DND-41 (cell line): Measurements from ENCODE around the gene FAAH.

Source experiments
- ATAC-seq: fragments of 200-7000 bp; cut with Tn5 transposase; 3 replicates; pipeline ENCODE4 v1.9.1; 2021; ENCODE audit warnings: low read depth; ENCODE audit not compliant: insufficient read depth
- DNase-seq: peaks from one replicate; pipeline ENCODE4 v3.0.0-alpha.2; 2020
- H2AFZ ChIP-seq: 2 replicates; pipeline ENCODE4 v1.6.0; 2012; ENCODE audit warnings: low read depth, low read length
- H3K27ac ChIP-seq: 2 replicates; pipeline ENCODE4 v1.5.1; 2012; ENCODE audit warnings: low read length, inconsistent platforms
- H3K27me3 ChIP-seq: fragments of 200-600 bp; sonication (generic); 2 replicates; pipeline ENCODE4 v1.6.0; 2012; ENCODE audit warnings: low read length, mild to moderate bottlenecking, inconsistent platforms; ENCODE audit not compliant: insufficient read depth, poor library complexity
- H3K36me3 ChIP-seq: 2 replicates; pipeline ENCODE4 v1.5.1; 2012; ENCODE audit warnings: low read length, inconsistent platforms; ENCODE audit not compliant: insufficient read depth
- H3K4me1 ChIP-seq: 2 replicates; pipeline ENCODE4 v1.5.1; 2012; ENCODE audit warnings: mild to moderate bottlenecking, low read length; ENCODE audit not compliant: insufficient read depth
- H3K4me2 ChIP-seq: 2 replicates; pipeline ENCODE4 v1.6.0; 2012; ENCODE audit warnings: mild to moderate bottlenecking, moderate library complexity, low read length, inconsistent platforms; ENCODE audit not compliant: insufficient read depth
- H3K4me3 ChIP-seq, 2 experiments: fragments of 200-600 bp in 1 of 2; shearing (Covaris generic) in 1 of 2; 2 replicates each; pipeline ENCODE4 v1.5.1; 2012 to 2016; ENCODE audit warnings: inconsistent platforms in 2 of 2, low read length in 2 of 2, mild to moderate bottlenecking in 2 of 2, low read depth in 1 of 2, moderate library complexity in 1 of 2
- H3K79me2 ChIP-seq: 2 replicates; pipeline ENCODE4 v1.6.0; 2012; ENCODE audit warnings: low read length, inconsistent platforms; ENCODE audit not compliant: insufficient read depth
- H3K9ac ChIP-seq: 2 replicates; pipeline ENCODE4 v1.6.0; 2012; ENCODE audit warnings: low read depth, mild to moderate bottlenecking, inconsistent platforms, low read length, moderate library complexity
- H3K9me3 ChIP-seq: 2 replicates; pipeline ENCODE4 v1.5.1; 2012; ENCODE audit warnings: low read length, moderate library complexity, mild to moderate bottlenecking, inconsistent platforms; ENCODE audit not compliant: insufficient read depth, severe bottlenecking
- H4K20me1 ChIP-seq: 2 replicates; pipeline ENCODE4 v1.6.0; 2012; ENCODE audit warnings: low read length; ENCODE audit not compliant: insufficient read depth
- EZH2 ChIP-seq: IDR thresholded peaks from 3 replicates; pipeline ENCODE4 v1.6.1; 2012; ENCODE audit warnings: borderline replicate concordance, low read depth, mild to moderate bottlenecking, moderate library complexity, low read length, inconsistent platforms; ENCODE audit not compliant: severe bottlenecking
- TF ChIP-seq, protein P1 (sequence below): IDR thresholded peaks from 2 replicates; pipeline ENCODE4 v1.5.1; 2012; ENCODE audit warnings: borderline replicate concordance, low read length, moderate library complexity, mild to moderate bottlenecking; ENCODE audit not compliant: poor library complexity, severe bottlenecking; ENCODE audit errors: extremely low read depth

Gene FAAH

DNA sequence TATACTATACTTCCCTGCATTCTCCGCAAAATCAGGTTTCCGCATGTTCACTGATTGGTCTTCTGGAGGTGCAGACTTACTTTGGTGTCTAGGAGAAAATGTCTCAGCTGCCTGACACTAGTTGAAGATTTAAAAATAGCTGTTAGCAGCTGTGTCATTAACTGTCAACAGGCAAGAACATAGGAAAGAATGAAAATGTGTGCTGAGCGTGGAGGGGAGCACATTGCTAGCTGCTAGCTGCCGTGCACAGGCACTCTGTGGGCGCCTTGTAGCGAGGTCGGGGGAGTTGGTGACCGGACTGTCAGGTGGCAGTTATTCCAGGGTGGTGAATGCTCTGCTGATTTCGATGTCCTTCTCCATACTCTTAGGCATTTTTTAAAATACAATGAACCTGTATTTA lies 5.2 kb downstream of the FAAH start:
- Histone ChIP-seq H2AFZ (no peak overlapping the region), H3K79me2 (no peaks in the 10 kb centered on the region), H3K4me1 (no peaks in the 10 kb centered on the region), H3K27ac (no peak overlapping the region), H3K9me3 (no peaks in the 10 kb centered on the region), H3K36me3 (no peaks in the 10 kb centered on the region), H3K4me3 (no peak overlapping the region), H4K20me1 (no peaks in the 10 kb centered on the region), H3K27me3 (no peaks in the 10 kb centered on the region), H3K9ac (no peak overlapping the region), H3K4me2 (no peak overlapping the region)
- TF ChIP-seq EZH2, result no peak
- TF ChIP-seq, protein P1, sequence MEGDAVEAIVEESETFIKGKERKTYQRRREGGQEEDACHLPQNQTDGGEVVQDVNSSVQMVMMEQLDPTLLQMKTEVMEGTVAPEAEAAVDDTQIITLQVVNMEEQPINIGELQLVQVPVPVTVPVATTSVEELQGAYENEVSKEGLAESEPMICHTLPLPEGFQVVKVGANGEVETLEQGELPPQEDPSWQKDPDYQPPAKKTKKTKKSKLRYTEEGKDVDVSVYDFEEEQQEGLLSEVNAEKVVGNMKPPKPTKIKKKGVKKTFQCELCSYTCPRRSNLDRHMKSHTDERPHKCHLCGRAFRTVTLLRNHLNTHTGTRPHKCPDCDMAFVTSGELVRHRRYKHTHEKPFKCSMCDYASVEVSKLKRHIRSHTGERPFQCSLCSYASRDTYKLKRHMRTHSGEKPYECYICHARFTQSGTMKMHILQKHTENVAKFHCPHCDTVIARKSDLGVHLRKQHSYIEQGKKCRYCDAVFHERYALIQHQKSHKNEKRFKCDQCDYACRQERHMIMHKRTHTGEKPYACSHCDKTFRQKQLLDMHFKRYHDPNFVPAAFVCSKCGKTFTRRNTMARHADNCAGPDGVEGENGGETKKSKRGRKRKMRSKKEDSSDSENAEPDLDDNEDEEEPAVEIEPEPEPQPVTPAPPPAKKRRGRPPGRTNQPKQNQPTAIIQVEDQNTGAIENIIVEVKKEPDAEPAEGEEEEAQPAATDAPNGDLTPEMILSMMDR, result no peak
- no peak for DNase-seq
- no peak for ATAC-seq

DNA sequence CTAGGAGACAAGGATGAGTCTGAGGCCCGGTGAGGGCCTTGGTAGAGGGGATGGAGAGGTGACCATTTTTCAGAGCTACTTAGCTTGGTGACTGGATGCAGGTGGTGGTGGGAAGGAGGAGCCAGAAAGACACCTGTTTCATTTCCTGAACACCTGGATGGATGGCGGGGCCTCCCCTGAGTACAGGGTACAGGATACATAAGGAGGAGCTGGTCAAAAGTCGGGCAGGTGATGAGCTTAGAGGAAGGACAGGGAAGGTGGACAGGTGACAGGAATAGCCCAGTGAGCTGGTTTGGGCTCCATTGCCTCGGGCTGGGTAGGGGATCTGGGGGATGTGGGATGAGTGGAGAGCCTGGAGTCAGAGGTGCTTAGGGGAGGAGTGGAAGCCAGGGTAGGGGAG lies 6.3 kb downstream of the FAAH start:
- Histone ChIP-seq H3K27ac (no peak overlapping the region), H3K4me3 (no peak overlapping the region), H3K4me2 (no peak overlapping the region), H3K36me3 (no peaks in the 10 kb centered on the region), H3K27me3 (no peaks in the 10 kb centered on the region), H2AFZ (no peak overlapping the region), H3K9ac (no peak overlapping the region), H3K79me2 (no peaks in the 10 kb centered on the region), H3K9me3 (no peaks in the 10 kb centered on the region), H4K20me1 (no peaks in the 10 kb centered on the region), H3K4me1 (no peaks in the 10 kb centered on the region)
- no peak for TF ChIP-seq EZH2
- TF ChIP-seq, protein P1, result no peak
- DNase-seq (no peak), ATAC-seq (no peak)

DNA sequence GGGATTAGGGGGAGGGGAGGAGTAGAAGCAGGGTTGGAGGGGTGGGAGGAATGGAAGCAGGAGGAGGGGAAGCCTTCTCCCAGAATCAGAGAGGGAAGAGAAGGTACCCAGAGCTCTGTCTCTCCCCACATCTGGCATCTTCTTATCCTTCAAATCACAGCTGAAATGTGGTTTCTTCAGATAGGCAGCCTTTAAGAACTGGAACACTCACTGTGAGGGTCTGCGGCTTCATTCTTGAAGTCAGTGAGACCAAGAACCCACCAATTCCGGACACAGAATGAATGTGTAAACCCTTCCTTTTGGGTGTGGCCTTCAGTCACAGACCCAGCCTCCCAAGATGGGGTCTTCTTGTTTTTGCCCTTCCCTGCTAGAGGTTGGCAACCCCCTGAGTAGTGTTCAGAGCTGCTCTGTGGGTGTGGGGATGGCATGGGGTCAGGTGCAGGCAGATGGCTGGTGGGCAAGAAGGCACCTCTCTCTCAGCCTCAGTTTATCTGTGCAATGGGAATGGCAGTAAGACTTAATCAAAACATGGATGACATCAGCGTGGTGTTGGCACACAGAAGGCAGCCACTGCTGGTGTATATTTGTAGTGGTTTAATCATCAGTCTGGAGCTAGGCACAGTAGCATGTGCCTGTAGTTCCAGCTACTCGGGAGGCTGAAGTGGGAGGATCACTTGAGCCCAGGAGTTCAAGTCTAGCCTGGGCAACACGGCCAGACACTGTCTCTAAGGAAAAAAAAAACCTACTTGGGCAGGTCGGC lies 7.2 kb downstream of the FAAH start:
- ATAC-seq (no peak), DNase-seq (no peak)
- Histone ChIP-seq H2AFZ (no peak overlapping the region), H4K20me1 (no peaks in the 10 kb centered on the region), H3K36me3 (no peaks in the 10 kb centered on the region), H3K9me3 (no peaks in the 10 kb centered on the region), H3K27ac (no peak overlapping the region), H3K4me2 (no peak overlapping the region), H3K27me3 (no peaks in the 10 kb centered on the region), H3K4me1 (peaks cover 2% of the 10 kb centered on the region; the same call in 1 of the 2 replicates), H3K79me2 (no peaks in the 10 kb centered on the region), H3K9ac (no peak overlapping the region), H3K4me3 (no peak overlapping the region)
- no peak for TF ChIP-seq EZH2
- TF ChIP-seq, protein P1, result no peak
